ENCODE measurements around the gene HLF. TPM values are rescaled to one million over a fixed set of nuclear protein-coding genes. Genes with fewer than 3 reads are reported as not detected.

The HLF gene
- total and polyA plus RNA-seq, 2 donors: 7.7 to 31.4 TPM

- DNase-seq (ENCODE audit: extremely low spot score): no peak
- no peak overlapping the region for H3K27ac ChIP-seq (ENCODE audit: low read depth)
Measured at GRCh38 chr17:55264278-55264644, 499 bp upstream of the HLF start.

GRCh38 chr17:55265311-55266021 lies 706 bp downstream of the HLF start:
- under 1% methylated on average over 52 of the region's 52 CpGs for WGBS
- H3K4me1 ChIP-seq (ENCODE audit: insufficient read depth): no peaks in the 10 kb centered on the region
- peak overlapping the region; percentile 88 for H3K27ac ChIP-seq (ENCODE audit: low read depth)
- H3K36me3 ChIP-seq (ENCODE audit: insufficient read depth): no peaks in the 10 kb centered on the region
- H3K4me3 ChIP-seq (ENCODE audit: low read depth, low read length): peak overlapping the region; percentile 84
- DNase-seq (ENCODE audit: extremely low spot score): no peak

More at GRCh38 chr17:55264278-55264644, 499 bp upstream of the HLF start:
- H3K4me3 ChIP-seq (ENCODE audit: low read depth, low read length): peak overlapping the region; percentile 26
- WGBS: 6% methylated on average over 13 of the region's 13 CpGs
- no peaks in the 10 kb centered on the region for H3K36me3 ChIP-seq (ENCODE audit: insufficient read depth)
- H3K4me1 ChIP-seq (ENCODE audit: insufficient read depth): no peaks in the 10 kb centered on the region

GRCh38 chr17:55266051-55266957 lies 1.5 kb downstream of the HLF start:
- Histone ChIP-seq H3K36me3 (ENCODE audit: insufficient read depth) (no peaks in the 10 kb centered on the region), H3K27ac (ENCODE audit: low read depth) (peak overlapping the region; percentile 46), H3K4me3 (ENCODE audit: low read depth, low read length) (peak overlapping the region; percentile 84), H3K4me1 (ENCODE audit: insufficient read depth) (no peaks in the 10 kb centered on the region)
- DNase-seq (ENCODE audit: extremely low spot score): no peak
- 7% methylated on average over 25 of the region's 25 CpGs for WGBS

GRCh38 chr17:55266958-55267688 lies 2.4 kb downstream of the HLF start:
- peak overlapping the region; percentile 29 for H3K27ac ChIP-seq (ENCODE audit: low read depth)
- no peaks in the 10 kb centered on the region for H3K36me3 ChIP-seq (ENCODE audit: insufficient read depth)
- no peak for DNase-seq (ENCODE audit: extremely low spot score)
- H3K4me1 ChIP-seq (ENCODE audit: insufficient read depth): no peaks in the 10 kb centered on the region
- peak overlapping the region; percentile 84 for H3K4me3 ChIP-seq (ENCODE audit: low read depth, low read length)
- WGBS: 14% methylated on average over 3 of the region's 3 CpGs

GRCh38 chr17:55267777-55268648 lies 3.3 kb downstream of the HLF start:
- Histone ChIP-seq H3K4me1 (ENCODE audit: insufficient read depth) (no peaks in the 10 kb centered on the region), H3K27ac (ENCODE audit: low read depth) (peak overlapping the region; percentile 29), H3K36me3 (ENCODE audit: insufficient read depth) (no peaks in the 10 kb centered on the region), H3K4me3 (ENCODE audit: low read depth, low read length) (no peak overlapping the region)
- no peak for DNase-seq (ENCODE audit: extremely low spot score)
- 70% methylated on average over 11 of the region's 11 CpGs for WGBS

GRCh38 chr17:55268649-55269480 lies 4.1 kb downstream of the HLF start:
- Histone ChIP-seq H3K4me1 (ENCODE audit: insufficient read depth) (no peaks in the 10 kb centered on the region), H3K4me3 (ENCODE audit: low read depth, low read length) (peak overlapping the region; percentile 6), H3K27ac (ENCODE audit: low read depth) (no peak overlapping the region), H3K36me3 (ENCODE audit: insufficient read depth) (no peaks in the 10 kb centered on the region)
- 81% methylated on average over 8 of the region's 8 CpGs for WGBS
- no peak for DNase-seq (ENCODE audit: extremely low spot score)

- no peak for DNase-seq (ENCODE audit: extremely low spot score)
- Histone ChIP-seq H3K27ac (ENCODE audit: low read depth) (no peak overlapping the region), H3K4me1 (ENCODE audit: insufficient read depth) (no peaks in the 10 kb centered on the region), H3K36me3 (ENCODE audit: insufficient read depth) (no peaks in the 10 kb centered on the region), H3K4me3 (ENCODE audit: low read depth, low read length) (no peak overlapping the region)
Measured at GRCh38 chr17:55269894-55270293, 5.1 kb downstream of the HLF start.

- no peak overlapping the region for H3K4me3 ChIP-seq (ENCODE audit: low read depth, low read length)
- no peak overlapping the region for H3K27ac ChIP-seq (ENCODE audit: low read depth)
- H3K4me1 ChIP-seq (ENCODE audit: insufficient read depth): peaks cover 2% of the 10 kb centered on the region
- 89% methylated on average over 1 of the region's 1 CpG for WGBS
- no peaks in the 10 kb centered on the region for H3K36me3 ChIP-seq (ENCODE audit: insufficient read depth)
- DNase-seq (ENCODE audit: extremely low spot score): no peak
Measured at GRCh38 chr17:55271223-55271571, 6.4 kb downstream of the HLF start.

- no peaks in the 10 kb centered on the region for H3K36me3 ChIP-seq (ENCODE audit: insufficient read depth)
- no peak overlapping the region for H3K27ac ChIP-seq (ENCODE audit: low read depth)
- H3K4me1 ChIP-seq (ENCODE audit: insufficient read depth): peaks cover 2% of the 10 kb centered on the region
- no peak for DNase-seq (ENCODE audit: extremely low spot score)
- H3K4me3 ChIP-seq (ENCODE audit: low read depth, low read length): no peak overlapping the region
- 88% methylated on average over 8 of the region's 8 CpGs for WGBS
Measured at GRCh38 chr17:55271958-55272710, 7.4 kb downstream of the HLF start.

GRCh38 chr17:55272711-55273578 lies 8.2 kb downstream of the HLF start:
- Histone ChIP-seq H3K36me3 (ENCODE audit: insufficient read depth) (no peaks in the 10 kb centered on the region), H3K4me1 (ENCODE audit: insufficient read depth) (peaks cover 2% of the 10 kb centered on the region), H3K4me3 (ENCODE audit: low read depth, low read length) (no peak overlapping the region), H3K27ac (ENCODE audit: low read depth) (peak overlapping the region; percentile 46)
- 60% methylated on average over 13 of the region's 13 CpGs for WGBS
- DNase-seq (ENCODE audit: extremely low spot score): no peak

Data from urinary bladder (tissue), 4 donors.